ENCODE results near the gene TMEM250. TPM values are rescaled to one million over a fixed set of nuclear protein-coding genes. Genes with fewer than 3 reads are reported as not detected.

TMEM250 gene
- total and polyA plus RNA-seq, 4 donors = 6.7 to 19.5 (median 17.2) TPM

DNA sequence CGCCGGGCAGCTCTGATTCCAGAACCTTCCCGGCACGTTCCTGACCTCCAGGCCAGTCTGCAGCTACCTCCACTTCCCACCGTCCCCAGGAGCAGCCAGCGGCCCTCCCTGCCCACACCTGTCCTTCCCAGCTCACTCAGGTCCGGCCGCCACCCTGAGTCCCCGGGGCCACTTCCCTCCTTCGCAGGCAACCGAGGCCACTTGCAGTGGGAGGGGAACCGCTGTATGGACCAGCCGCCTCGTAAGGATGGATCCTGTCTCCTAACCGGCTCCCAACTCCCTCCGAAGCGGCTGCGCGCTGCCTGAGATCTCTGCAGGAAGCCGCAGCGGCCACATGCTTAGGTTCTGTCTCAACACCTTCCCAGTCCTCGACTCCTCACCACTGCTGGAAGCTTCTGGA lies 7.5 kb downstream of the TMEM250 start:
- Histone ChIP-seq H3K4me3 (ENCODE audit: low read depth in 1 of 3, low read length in 3 of 3) (no peak overlapping the region), H3K36me3 (ENCODE audit: control insufficient read depth in 4 of 4, insufficient read depth in 3 of 4, low read depth in 1 of 4, low read length in 3 of 4) (peaks cover 0 to 3% (median 2%) of the 10 kb centered on the region in 4 donors), H3K9ac (ENCODE audit: low read depth in 1 of 2, low read length in 2 of 2) (no peak overlapping the region), H3K9me3 (ENCODE audit: control insufficient read depth in 4 of 4, low read length in 3 of 4) (no peaks in the 10 kb centered on the region), H3K4me1 (ENCODE audit: control insufficient read depth in 4 of 4, insufficient read depth in 4 of 4, low read length in 3 of 4) (peaks cover 12 to 18% (median 17%) of the 10 kb centered on the region in 4 donors), H3K27me3 (ENCODE audit: control insufficient read depth in 4 of 4, insufficient read depth in 4 of 4, low read length in 3 of 4) (no peaks in the 10 kb centered on the region), H3K27ac (ENCODE audit: low read depth in 1 of 2, low read length in 2 of 2) (no peak overlapping the region)
- 94% methylated on average over 22 of the region's 22 CpGs for WGBS
- TF ChIP-seq GABPA (IDR thresholded peaks at IDR 0.05 in 1 of 2, conservative IDR thresholded peaks at IDR 0.05 in 1 of 2) = no peak
- no peak for TF ChIP-seq MAX (IDR thresholded peaks at IDR 0.05)
- TF ChIP-seq REST (IDR thresholded peaks at IDR 0.05) = no peak
- TF ChIP-seq EGR1 (IDR thresholded peaks at IDR 0.05; ENCODE audit: low read depth in 2 of 2) = no peak
- TF ChIP-seq JUND (IDR thresholded peaks at IDR 0.05) = no peak
- no peak for TF ChIP-seq FOXA2 (IDR thresholded peaks at IDR 0.05)
- no peak for TF ChIP-seq CTCF (IDR thresholded peaks at IDR 0.05; ENCODE audit: low read depth, low read length, missing input control)
- TF ChIP-seq RAD21 (IDR thresholded peaks at IDR 0.05) = no peak
- DNase-seq (ENCODE audit: low spot score) = no peak

GRCh38 chr9:136110082-136111061 lies 8.3 kb downstream of the TMEM250 start:
- H3K4me1 ChIP-seq (ENCODE audit: control insufficient read depth in 4 of 4, insufficient read depth in 4 of 4, low read length in 3 of 4) = peaks cover 12 to 22% (median 17%) of the 10 kb centered on the region in 4 donors
- 36% methylated on average over 42 of the region's 42 CpGs for WGBS
- no peaks in the 10 kb centered on the region for H3K27me3 ChIP-seq (ENCODE audit: control insufficient read depth in 4 of 4, insufficient read depth in 4 of 4, low read length in 3 of 4)
- TF ChIP-seq MAX (IDR thresholded peaks at IDR 0.05) = no peak
- no peak for TF ChIP-seq TAF1 (conservative IDR thresholded peaks at IDR 0.05)
- no peak for TF ChIP-seq YY1 (IDR thresholded peaks at IDR 0.05)
- no peak for TF ChIP-seq EGR1 (IDR thresholded peaks at IDR 0.05; ENCODE audit: low read depth in 2 of 2)
- no peak for TF ChIP-seq GABPA (IDR thresholded peaks at IDR 0.05 in 1 of 2, conservative IDR thresholded peaks at IDR 0.05 in 1 of 2)
- TF ChIP-seq CTCF (IDR thresholded peaks at IDR 0.05; ENCODE audit: low read depth, low read length, missing input control) = no peak
- TF ChIP-seq JUND (IDR thresholded peaks at IDR 0.05) = no peak
- TF ChIP-seq, protein P1, sequence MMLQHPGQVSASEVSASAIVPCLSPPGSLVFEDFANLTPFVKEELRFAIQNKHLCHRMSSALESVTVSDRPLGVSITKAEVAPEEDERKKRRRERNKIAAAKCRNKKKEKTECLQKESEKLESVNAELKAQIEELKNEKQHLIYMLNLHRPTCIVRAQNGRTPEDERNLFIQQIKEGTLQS (IDR thresholded peaks at IDR 0.05) = no peak
- no peak for TF ChIP-seq FOXA2 (IDR thresholded peaks at IDR 0.05)
- no peak for TF ChIP-seq REST (IDR thresholded peaks at IDR 0.05)
- no peak for TF ChIP-seq HNF4G (IDR thresholded peaks at IDR 0.05)
- no peak for TF ChIP-seq NR2F2 (IDR thresholded peaks at IDR 0.05)
- TF ChIP-seq RAD21 (IDR thresholded peaks at IDR 0.05) = no peak
- TF ChIP-seq RXRA (IDR thresholded peaks at IDR 0.05) = no peak
- TF ChIP-seq HNF4A (conservative IDR thresholded peaks at IDR 0.05) = no peak

More at GRCh38 chr9:136110082-136111061, 8.3 kb downstream of the TMEM250 start:
- Histone ChIP-seq H3K9me3 (ENCODE audit: control insufficient read depth in 4 of 4, low read length in 3 of 4) (no peaks in the 10 kb centered on the region), H3K27ac (ENCODE audit: low read depth in 1 of 2, low read length in 2 of 2) (peak overlapping the region in 1 of 2 donors; percentile 53), H3K4me3 (ENCODE audit: low read depth in 1 of 3, low read length in 3 of 3) (peak overlapping the region in 1 of 3 donors; percentile 37), H3K36me3 (ENCODE audit: control insufficient read depth in 4 of 4, insufficient read depth in 3 of 4, low read depth in 1 of 4, low read length in 3 of 4) (peaks cover 0 to 2% (median 0%) of the 10 kb centered on the region in 4 donors), H3K9ac (ENCODE audit: low read depth in 1 of 2, low read length in 2 of 2) (no peak overlapping the region)
- no peak for DNase-seq (ENCODE audit: low spot score)

Data from liver (tissue), 9 donors.